ENCODE measurements around the gene BAZ2B. TPM values are rescaled to one million over a fixed set of nuclear protein-coding genes. Genes with fewer than 3 reads are reported as not detected.

The BAZ2B gene
- total and polyA plus RNA-seq, 2 donors (not counting 3 experiments of a cell fraction or from before 2014, with no cell fraction given), result 22.1 to 73.8 TPM

- no peaks in the 10 kb centered on the region for H3K4me1 ChIP-seq (ENCODE audit: control insufficient read depth, extremely low read depth, insufficient read depth, low read length)
- FAIRE-seq, result no peak
- intact Hi-C loops (cut with micrococcal nuclease) (no loop called here), dilution Hi-C loops (cut with MboI; ENCODE audit: extremely low pct_ligation_motif_present, low sequenced_read_pairs) (no loop called here)
- H3K9ac ChIP-seq (replicated peaks; ENCODE audit: extremely low read depth, insufficient read depth, low read length), result no peak overlapping the region
- no peak for DNase-seq (ENCODE audit: low read depth, low spot score)
- no peaks in the 10 kb centered on the region for H3K9me3 ChIP-seq (replicated peaks; ENCODE audit: control insufficient read depth, insufficient read depth, low read length)
- no peaks in the 10 kb centered on the region for H3K79me2 ChIP-seq (ENCODE audit: control insufficient read depth, insufficient read depth, low read length)
- H3K9me1 ChIP-seq (replicated peaks; ENCODE audit: control insufficient read depth, extremely low read depth, insufficient read depth, low read length), result no peaks in the 10 kb centered on the region
- ChIA-PET CTCF (interaction anchor here (1.2 kb wide), 1 partner anchor 35 kb away, joined by 3 read pairs; no protein-coding TSS in a partner anchor), POLR2A (no interaction called here)
- H3K4me3 ChIP-seq (replicated peaks in 1 of 3; ENCODE audit: insufficient read depth in 1 of 3, low read depth in 1 of 3, low read length in 3 of 3), result no peak overlapping the region
- BruUV-seq (replicated peaks), result no TSS peak
- no peaks in the 10 kb centered on the region for H4K20me1 ChIP-seq (replicated peaks; ENCODE audit: control insufficient read depth, extremely low read depth, insufficient read depth, low read length)
- H3K27ac ChIP-seq (ENCODE audit: insufficient read depth, low read depth, low read length), result no peak overlapping the region
- no peak overlapping the region for H3K4me2 ChIP-seq (ENCODE audit: insufficient read depth, low read length)
- no peaks in the 10 kb centered on the region for H3K27me3 ChIP-seq (ENCODE audit: control insufficient read depth in 2 of 2, insufficient read depth in 2 of 2, low read length in 2 of 2)
- TF ChIP-seq FOS (IDR thresholded peaks at IDR 0.05; ENCODE audit: borderline replicate concordance, insufficient read depth, low read length) (no peak), GATA2 (IDR thresholded peaks at IDR 0.05; ENCODE audit: insufficient read depth, insufficient read length, low read depth, low read length) (no peak), MYC (IDR thresholded peaks at IDR 0.05; ENCODE audit: low read depth, low read length) (no peak), EZH2 (IDR thresholded peaks at IDR 0.05; ENCODE audit: borderline replicate concordance, low read depth, low read length, severe bottlenecking) (no peak)
- TF ChIP-seq, protein P1, sequence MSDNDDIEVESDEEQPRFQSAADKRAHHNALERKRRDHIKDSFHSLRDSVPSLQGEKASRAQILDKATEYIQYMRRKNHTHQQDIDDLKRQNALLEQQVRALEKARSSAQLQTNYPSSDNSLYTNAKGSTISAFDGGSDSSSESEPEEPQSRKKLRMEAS (IDR thresholded peaks at IDR 0.05; ENCODE audit: insufficient read depth, insufficient read length), result no peak
- no peaks in the 10 kb centered on the region for H3K36me3 ChIP-seq (ENCODE audit: control insufficient read depth in 2 of 2, extremely low read depth in 1 of 2, insufficient read depth in 2 of 2, low read length in 2 of 2)
- H2AFZ ChIP-seq (ENCODE audit: low read depth, low read length), result no peak overlapping the region
These were observed 23.8 kb upstream of the BAZ2B start for GRCh38 chr2:159640176-159640575.

- Histone ChIP-seq H2AFZ (ENCODE audit: low read depth, low read length) (no peak overlapping the region), H3K36me3 (ENCODE audit: control insufficient read depth in 2 of 2, extremely low read depth in 1 of 2, insufficient read depth in 2 of 2, low read length in 2 of 2) (no peaks in the 10 kb centered on the region), H4K20me1 (replicated peaks; ENCODE audit: control insufficient read depth, extremely low read depth, insufficient read depth, low read length) (no peaks in the 10 kb centered on the region), H3K27ac (ENCODE audit: insufficient read depth, low read depth, low read length) (no peak overlapping the region), H3K79me2 (ENCODE audit: control insufficient read depth, insufficient read depth, low read length) (no peaks in the 10 kb centered on the region), H3K4me3 (replicated peaks in 1 of 3; ENCODE audit: insufficient read depth in 1 of 3, low read depth in 1 of 3, low read length in 3 of 3) (no peak overlapping the region), H3K9me3 (replicated peaks; ENCODE audit: control insufficient read depth, insufficient read depth, low read length) (no peaks in the 10 kb centered on the region), H3K4me1 (ENCODE audit: control insufficient read depth, extremely low read depth, insufficient read depth, low read length) (no peaks in the 10 kb centered on the region), H3K9me1 (replicated peaks; ENCODE audit: control insufficient read depth, extremely low read depth, insufficient read depth, low read length) (no peaks in the 10 kb centered on the region), H3K9ac (replicated peaks; ENCODE audit: extremely low read depth, insufficient read depth, low read length) (no peak overlapping the region), H3K4me2 (ENCODE audit: insufficient read depth, low read length) (no peak overlapping the region), H3K27me3 (ENCODE audit: control insufficient read depth in 2 of 2, insufficient read depth in 2 of 2, low read length in 2 of 2) (no peaks in the 10 kb centered on the region)
- no peak for DNase-seq (ENCODE audit: low read depth, low spot score)
- FAIRE-seq, result no peak
- intact Hi-C loops (cut with micrococcal nuclease) (no loop called here), dilution Hi-C loops (cut with MboI; ENCODE audit: extremely low pct_ligation_motif_present, low sequenced_read_pairs) (no loop called here)
- ChIA-PET CTCF (no interaction called here), POLR2A (no interaction called here)
- BruUV-seq (replicated peaks), result no TSS peak
- TF ChIP-seq GATA2 (IDR thresholded peaks at IDR 0.05; ENCODE audit: insufficient read depth, insufficient read length, low read depth, low read length) (no peak), JUN (IDR thresholded peaks at IDR 0.05; ENCODE audit: borderline replicate concordance, insufficient read depth, insufficient read length, low read depth) (no peak), FOS (IDR thresholded peaks at IDR 0.05; ENCODE audit: borderline replicate concordance, insufficient read depth, low read length) (no peak), POLR2AphosphoS5 (IDR thresholded peaks at IDR 0.05; ENCODE audit: insufficient read depth, low read depth, low read length) (no peak), POLR2A (IDR thresholded peaks at IDR 0.05; ENCODE audit: low read depth, low read length) (no peak), CTCF (IDR thresholded peaks at IDR 0.05; ENCODE audit: extremely low read depth in 1 of 2, insufficient read depth in 1 of 2, low read depth in 1 of 2, low read length in 2 of 2) (no peak), EZH2 (IDR thresholded peaks at IDR 0.05; ENCODE audit: borderline replicate concordance, low read depth, low read length, severe bottlenecking) (no peak), MYC (IDR thresholded peaks at IDR 0.05; ENCODE audit: low read depth, low read length) (no peak)
- TF ChIP-seq, protein P1 (IDR thresholded peaks at IDR 0.05; ENCODE audit: insufficient read depth, insufficient read length), result no peak
These were observed 23.4 kb upstream of the BAZ2B start for GRCh38 chr2:159639712-159640111.

All from endothelial cell of umbilical vein (primary cell).